Stimulated activated CD4-positive, alpha-beta T cell treated with anti-CD3 and anti-CD28 coated beads, Interleukin-1b, Interleukin-23, amount 100 ng/mL, for 24 hours (primary cell): Measurements from ENCODE around the gene HOXD4.

Experiments used
- DNase-seq, 4 experiments: peaks; one replicate each; pipeline ENCODE4 v3.0.0-alpha.2; 2020; ENCODE audit warnings: low read depth in 4 of 4, low spot score in 1 of 4

The HOXD4 gene

GRCh38 chr2:176114120-176114929, 37.0 kb upstream of the HOXD4 start:
- DNase-seq, result no peak

- no peak for DNase-seq
These were observed 36.3 kb upstream of the HOXD4 start for GRCh38 chr2:176114930-176115625.

GRCh38 chr2:176115883-176116813, 35.2 kb upstream of the HOXD4 start, which contains the start of gene HOXD10:
HOXD10 (plus strand) TSS chr2:176116778; CDS start chr2:176116834, 56 bp downstream.
- no peak for DNase-seq

GRCh38 chr2:176117162-176117822, 34.1 kb upstream of the HOXD4 start:
- DNase-seq, result no peak

GRCh38 chr2:176117823-176118371, 33.5 kb upstream of the HOXD4 start:
- no peak for DNase-seq

GRCh38 chr2:176118601-176119339, 32.6 kb upstream of the HOXD4 start:
- no peak for DNase-seq

GRCh38 chr2:176120364-176121189, 30.8 kb upstream of the HOXD4 start:
- DNase-seq, result no peak

- no peak for DNase-seq
These were observed 29.9 kb upstream of the HOXD4 start for GRCh38 chr2:176121190-176122051.

GRCh38 chr2:176122052-176122682, 29.2 kb upstream of the HOXD4 start:
- DNase-seq, result no peak

GRCh38 chr2:176122683-176123410, 28.5 kb upstream of the HOXD4 start, which contains the start of gene HOXD9:
HOXD9 (plus strand) TSS chr2:176122719; CDS start chr2:176122769, 50 bp downstream.
- DNase-seq, result no peak

- DNase-seq, result no peak
These were observed 27.8 kb upstream of the HOXD4 start for GRCh38 chr2:176123411-176124109.

GRCh38 chr2:176124110-176124946, 27.0 kb upstream of the HOXD4 start:
- no peak for DNase-seq

- DNase-seq, result no peak
These were observed 26.2 kb upstream of the HOXD4 start for GRCh38 chr2:176124947-176125771.

- DNase-seq, result no peak
These were observed 25.6 kb upstream of the HOXD4 start for GRCh38 chr2:176125772-176126054.
